Spleen (tissue), 11 donors: Measurements from ENCODE around the gene KLC1. TPM values are rescaled to one million over a fixed set of nuclear protein-coding genes. Genes with fewer than 3 reads are reported as not detected.
A peak's percentile ranks its signal among the peaks of the same experiment; 100 is the strongest.

Source experiments
- DNase-seq: peaks from one replicate; pipeline ENCODE4 v3.0.0-alpha.2; 2020
- H3K27ac ChIP-seq, 8 donors: fragments of 200-600 bp; sonication (generic) in 7 of 8; 1 replicate in 4 of 8; 2 replicates in 4 of 8; pipeline versions ENCODE4 v1.5.0 to v1.8.0; 2016 to 2021; ENCODE audit warnings: inconsistent platforms in 4 of 8, mild to moderate bottlenecking in 4 of 8, moderate library complexity in 1 of 8
- H3K27me3 ChIP-seq, 7 donors: fragments of 200-600 bp; sonication (generic) in 6 of 7; replicated peaks in 1 of 7; 1 replicate in 4 of 7; 2 replicates in 3 of 7; pipeline versions ENCODE4 v1.5.0 to v1.8.0; 2016 to 2021; ENCODE audit warnings: inconsistent platforms in 3 of 7, mild to moderate bottlenecking in 1 of 7
- H3K36me3 ChIP-seq, 6 donors: fragments of 200-600 bp; sonication (generic) in 5 of 6; 1 replicate in 4 of 6; 2 replicates in 2 of 6; pipeline versions ENCODE4 v1.5.0 to v1.8.0; 2016 to 2021; ENCODE audit warnings: inconsistent platforms in 2 of 6
- H3K4me1 ChIP-seq, 6 donors: fragments of 200-600 bp; sonication (generic) in 5 of 6; 1 replicate in 3 of 6; 2 replicates in 3 of 6; pipeline versions ENCODE4 v1.5.0 to v1.8.0; 2016 to 2021; ENCODE audit warnings: inconsistent platforms in 3 of 6
- H3K4me3 ChIP-seq, 8 donors: fragments of 200-600 bp; sonication (generic) in 7 of 8; 1 replicate in 4 of 8; 2 replicates in 4 of 8; pipeline versions ENCODE4 v1.5.0 to v1.8.0; 2016 to 2021; ENCODE audit warnings: inconsistent platforms in 4 of 8, mild to moderate bottlenecking in 4 of 8, moderate library complexity in 2 of 8
- H3K9me3 ChIP-seq, 8 donors: fragments of 200-600 bp; sonication (generic) in 7 of 8; 1 replicate in 4 of 8; 2 replicates in 4 of 8; pipeline versions ENCODE4 v1.5.0 to v1.8.0; 2016 to 2021; ENCODE audit warnings: inconsistent platforms in 4 of 8
- CTCF ChIP-seq, 11 experiments: fragments of 200-600 bp in 7 of 11; fragments of 450-650 bp in 4 of 11; sonication (generic) in 4 of 11; IDR thresholded peaks in 8 of 11; conservative IDR thresholded peaks in 3 of 11; 1 replicate in 7 of 11; 2 replicates in 4 of 11; pipeline versions ENCODE4 v1.4.0 to v1.8.0; 2016 to 2021; ENCODE audit warnings: antibody characterized with exemption in 11 of 11, inconsistent platforms in 4 of 11, mild to moderate bottlenecking in 1 of 11
- POLR2A ChIP-seq, 3 donors: fragments of 450-650 bp; IDR thresholded peaks; one replicate each; pipeline ENCODE4 v1.5.1; 2017; ENCODE audit warnings: antibody characterized with exemption in 3 of 3, mild to moderate bottlenecking in 1 of 3
- POLR2AphosphoS5 ChIP-seq, 3 donors: sonication (generic); formaldehyde crosslinking; IDR thresholded peaks; one replicate each; pipeline ENCODE4 v1.5.1; 2017; ENCODE audit warnings: antibody characterized with exemption in 3 of 3
- WGBS, 5 donors: extraction: QIAGEN DNeasy Blood & Tissue Kit in 3 of 5; methylation state at CpG; one replicate each; pipeline versions ENCODE4 v1.1.5 to v1.1.7; 2013 to 2018; 5-methylcytosine and 5-hydroxymethylcytosine counted together
- intact Hi-C: fragments of 100-400 bp; cut with DNase I; formaldehyde crosslinking; loops from one replicate; pipeline ENCODE4 v1.15.0; 2023; ENCODE audit warnings: low total_unique reads
- polyA plus RNA-seq, 3 donors: library from polyadenylated mRNA; stranded (reverse); fragments of 200-250 nt; gene quantifications; one replicate each; pipeline ENCODE4 v1.2.1, GENCODE V29; 2013
- total RNA-seq, 7 donors: library from RNA; depleted of rRNA in 3 of 7; stranded (reverse); fragments of >200 nt in 3 of 7; fragmentation: NEBNext Ultra II Directional in 4 of 7; extraction: Animal tissue kit (Norgen Biotek cat#: 25700) in 4 of 7; gene quantifications; one replicate each; pipeline versions ENCODE4 v1.1.0 to v1.2.1, GENCODE V29; 2016 to 2021
- donor health status: healthy with polysubstance abuse.
- donor health status: DM: no; HTN: no; CAD: no; lungs with moderate emphysema.
- donor health status: DM: no; HTN: no; CAD: no.
- donor health status: Bipolar disorder and iron deficiency.
- donor health status: healthy.
- donor health status: DM: no; HTN: no; CAD: no.
- donor health status: DM: yes; HTN: yes; CAD: no.

The KLC1 gene
- total and polyA plus RNA-seq, 10 donors = 54.1 to 333 (median 226) TPM

- H3K9me3 ChIP-seq = no peaks in the 10 kb centered on the region
- intact Hi-C loops = no loop called here
- H3K4me1 ChIP-seq = peaks cover 42 to 100% (median 84%) of the 10 kb centered on the region in 6 donors
- peaks cover 0 to 100% (median 50%) of the 10 kb centered on the region in 6 donors for H3K36me3 ChIP-seq
- peak overlapping the region in 3 of 8 donors; percentile 52 to 86 (median 83) for H3K27ac ChIP-seq
- no peaks in the 10 kb centered on the region for H3K27me3 ChIP-seq
- DNase-seq = no peak
- 83 to 97% (median 90%) methylated on average over 5 to 17 of the region's 17 CpGs for WGBS, 5 donors
- no peak for TF ChIP-seq CTCF (IDR thresholded peaks at IDR 0.05 in 8 of 11, conservative IDR thresholded peaks at IDR 0.05 in 3 of 11)
- peak in 1 of 3 donors; percentile 0 for TF ChIP-seq POLR2AphosphoS5 (IDR thresholded peaks at IDR 0.05)
- no peak for TF ChIP-seq POLR2A (IDR thresholded peaks at IDR 0.05)
- no peak overlapping the region for H3K4me3 ChIP-seq
Measured at GRCh38 chr14:103699261-103699661, 70.2 kb downstream of the KLC1 start.

- Histone ChIP-seq H3K27ac (peak overlapping the region in 5 of 8 donors; percentile 52 to 95 (median 83)), H3K4me3 (no peak overlapping the region), H3K9me3 (no peaks in the 10 kb centered on the region), H3K4me1 (peaks cover 43 to 100% (median 91%) of the 10 kb centered on the region in 6 donors), H3K36me3 (peaks cover 0 to 100% (median 42%) of the 10 kb centered on the region in 6 donors), H3K27me3 (no peaks in the 10 kb centered on the region)
- TF ChIP-seq POLR2AphosphoS5 (IDR thresholded peaks at IDR 0.05) (peak in 2 of 3 donors; percentile 15 to 66), CTCF (IDR thresholded peaks at IDR 0.05 in 8 of 11, conservative IDR thresholded peaks at IDR 0.05 in 3 of 11) (no peak)
- WGBS, 5 donors = 64 to 90% (median 78%) methylated on average over 22 to 25 of the region's 25 CpGs
- intact Hi-C loops = no loop called here
- DNase-seq = peak; percentile 75
Measured at GRCh38 chr14:103699901-103700752, 71.1 kb downstream of the KLC1 start.

- 63 to 86% (median 65%) methylated on average over 18 to 21 of the region's 21 CpGs for WGBS, 5 donors
- no peaks in the 10 kb centered on the region for H3K27me3 ChIP-seq
- TF ChIP-seq POLR2A (IDR thresholded peaks at IDR 0.05) (no peak), CTCF (IDR thresholded peaks at IDR 0.05 in 8 of 11, conservative IDR thresholded peaks at IDR 0.05 in 3 of 11) (no peak), POLR2AphosphoS5 (IDR thresholded peaks at IDR 0.05) (peak in 2 of 3 donors; percentile 40 to 72)
- peak overlapping the region in 7 of 8 donors; percentile 20 to 95 (median 67) for H3K27ac ChIP-seq
- no peaks in the 10 kb centered on the region for H3K9me3 ChIP-seq
- intact Hi-C loops = no loop called here
- peak; percentile 83 for DNase-seq
- no peak overlapping the region for H3K4me3 ChIP-seq
- peaks cover 48 to 100% (median 92%) of the 10 kb centered on the region in 6 donors for H3K4me1 ChIP-seq
- H3K36me3 ChIP-seq = peaks cover 0 to 100% (median 44%) of the 10 kb centered on the region in 6 donors
Measured at GRCh38 chr14:103700753-103701490, 71.9 kb downstream of the KLC1 start.
